GM12878 (cell line): ENCODE data around the gene IL19. TPM values are rescaled to one million over a fixed set of nuclear protein-coding genes. Genes with fewer than 3 reads are reported as not detected.

Source experiments
- CTCF ChIP-seq, 3 experiments: IDR thresholded peaks in 2 of 3; conservative IDR thresholded peaks in 1 of 3; 2 replicates each; pipeline ENCODE4 v1.5.1; 2011; ENCODE audit warnings: low read depth in 3 of 3, low read length in 3 of 3, mild to moderate bottlenecking in 3 of 3, control low read depth in 2 of 3, moderate library complexity in 2 of 3, inconsistent platforms in 1 of 3, mixed read lengths in 1 of 3; ENCODE audit not compliant: control insufficient read depth in 2 of 3, insufficient read depth in 1 of 3; ENCODE audit errors: extremely low read depth in 1 of 3
- E4F1 ChIP-seq: fragments of 450-650 bp; IDR thresholded peaks from 2 replicates; pipeline ENCODE4 v1.6.1; 2018; ENCODE audit warnings: borderline replicate concordance, mild to moderate bottlenecking; ENCODE audit not compliant: partially characterized antibody
- ELK1 ChIP-seq: IDR thresholded peaks from 2 replicates; pipeline ENCODE4 v1.6.1; 2012; ENCODE audit warnings: low read depth, low read length, improper control_type of control experiment
- EZH2 ChIP-seq: IDR thresholded peaks from 2 replicates; pipeline ENCODE4 v1.6.1; 2012; ENCODE audit warnings: low read depth, mild to moderate bottlenecking, control low read depth, inconsistent platforms, low read length, borderline replicate concordance; ENCODE audit not compliant: control insufficient read depth
- HSF1 ChIP-seq: fragments of 150-350 bp; IDR thresholded peaks from 2 replicates; pipeline ENCODE4 v1.6.1; 2014; ENCODE audit warnings: mild to moderate bottlenecking, low read depth, low read length
- MEF2A ChIP-seq: IDR thresholded peaks from 2 replicates; pipeline ENCODE4 v1.6.1; 2011; ENCODE audit warnings: low read depth, mild to moderate bottlenecking, low read length, moderate library complexity; ENCODE audit not compliant: insufficient read depth
- POLR2AphosphoS5 ChIP-seq: IDR thresholded peaks from 2 replicates; pipeline ENCODE4 v1.6.1; 2011; ENCODE audit warnings: mild to moderate bottlenecking, low read length, inconsistent platforms
- RUNX3 ChIP-seq: IDR thresholded peaks from 2 replicates; pipeline ENCODE4 v1.6.1; 2012; ENCODE audit warnings: low read length, inconsistent platforms
- SMC3 ChIP-seq: IDR thresholded peaks from 2 replicates; pipeline ENCODE4 v1.6.1; 2011; ENCODE audit warnings: low read length, improper control_type of control experiment, borderline replicate concordance
- TCF12 ChIP-seq: IDR thresholded peaks from 2 replicates; pipeline ENCODE4 v1.6.1; 2011; ENCODE audit warnings: low read depth, mild to moderate bottlenecking, low read length
- YBX1 ChIP-seq: fragments of 450-650 bp; IDR thresholded peaks from 2 replicates; pipeline ENCODE4 v1.6.1; 2016; ENCODE audit warnings: antibody characterized with exemption
- ZZZ3 ChIP-seq: IDR thresholded peaks from 2 replicates; pipeline ENCODE4 v1.6.1; 2011; ENCODE audit warnings: low read depth; ENCODE audit not compliant: control insufficient read depth, insufficient read length
- polyA plus RNA-seq, 11 experiments: library from polyadenylated mRNA; depleted of rRNA in 4 of 11; unstranded in 6 of 11; stranded (reverse) in 5 of 11; fragments of >200 nt; fragmentation: Nextera tagmentation in 4 of 11; fragmentation: Illumina TruSeq in 1 of 11; extraction: Ambion mirVana in 4 of 11; extraction: Trizol in 1 of 11; gene quantifications; 1 replicate in 1 of 11; 2 replicates in 10 of 11; pipeline versions ENCODE4 v1.2.1 to v1.2.3, GENCODE V29; 2011 to 2016; ENCODE audit warnings: inconsistent platforms in 2 of 11, missing spikeins in 2 of 11, low read depth in 1 of 11
- total RNA-seq, 4 experiments: library from RNA; depleted of rRNA in 3 of 4; stranded (reverse); fragments of >200 nt in 3 of 4; fragmentation: Illumina TruSeq in 1 of 4; extraction: Trizol in 1 of 4; gene quantifications; 2 replicates each; pipeline versions ENCODE4 v1.2.1 to v1.2.3, GENCODE V29; 2013 to 2021

Gene IL19
- total and polyA plus RNA-seq, 10 of the 15 experiments (the other 5 are each of a cell fraction or from before 2014, with no cell fraction given): 0.10 to 0.73 (median 0.28) TPM; not detected in 6

- peak; percentile 48; the same call in 1 of the 2 replicates for TF ChIP-seq RUNX3
- TF ChIP-seq ZZZ3: no peak
- no peak for TF ChIP-seq TCF12
- no peak for TF ChIP-seq YBX1
- no peak for TF ChIP-seq HSF1
- 0 out of 2 replicates have a peak, but pooled peaks have one; percentile 25 for TF ChIP-seq MEF2A
- TF ChIP-seq EZH2: no peak
- TF ChIP-seq POLR2AphosphoS5: no peak
- TF ChIP-seq ELK1: no peak
- TF ChIP-seq SMC3: no peak
- no peak for TF ChIP-seq CTCF (IDR thresholded peaks at IDR 0.05 in 2 of 3, conservative IDR thresholded peaks at IDR 0.05 in 1 of 3; ENCODE audit: control insufficient read depth in 2 of 3, extremely low read depth in 1 of 3, insufficient read depth in 1 of 3, low read depth in 3 of 3, low read length in 3 of 3)
- no peak for TF ChIP-seq E4F1
Observed at GRCh38 chr1:206833106-206833680, 62.6 kb downstream of the IL19 start (continued).
